ENCODE measurements around the gene EDAR.

EDAR gene

GRCh38 chr2:108919571-108920373, 69.2 kb downstream of the EDAR start:
- Mint-ChIP-seq H3K4me3 (no peak overlapping the region), H3K27ac (no peak overlapping the region)
- DNase-seq: no peak

GRCh38 chr2:108918941-108919341, 70.1 kb downstream of the EDAR start:
- H3K4me1 Mint-ChIP-seq: peaks cover 56% of the 10 kb centered on the region
- H3K27me3 Mint-ChIP-seq (ENCODE audit: low read depth, poor library complexity): no peaks in the 10 kb centered on the region
- no peaks in the 10 kb centered on the region for H3K36me3 Mint-ChIP-seq (ENCODE audit: low read depth)
- DNase-seq: no peak
- no peak for TF ChIP-seq CTCF (IDR thresholded peaks at IDR 0.05)
- no peaks in the 10 kb centered on the region for H3K9me3 Mint-ChIP-seq
- no peak overlapping the region for H3K27ac Mint-ChIP-seq
- H3K4me3 Mint-ChIP-seq: no peak overlapping the region

More at GRCh38 chr2:108919571-108920373, 69.2 kb downstream of the EDAR start:
- Mint-ChIP-seq H3K27me3 (ENCODE audit: low read depth, poor library complexity) (no peaks in the 10 kb centered on the region), H3K4me1 (peaks cover 64% of the 10 kb centered on the region), H3K36me3 (ENCODE audit: low read depth) (no peaks in the 10 kb centered on the region), H3K9me3 (no peaks in the 10 kb centered on the region)
- TF ChIP-seq CTCF (IDR thresholded peaks at IDR 0.05): no peak

- no peaks in the 10 kb centered on the region for H3K9me3 Mint-ChIP-seq
- DNase-seq: no peak
- H3K27me3 Mint-ChIP-seq (ENCODE audit: low read depth, poor library complexity): no peaks in the 10 kb centered on the region
- H3K36me3 Mint-ChIP-seq (ENCODE audit: low read depth): no peaks in the 10 kb centered on the region
- H3K4me3 Mint-ChIP-seq: no peak overlapping the region
- H3K27ac Mint-ChIP-seq: no peak overlapping the region
- peaks cover 55% of the 10 kb centered on the region for H3K4me1 Mint-ChIP-seq
- no peak for TF ChIP-seq CTCF (IDR thresholded peaks at IDR 0.05)
Observed at GRCh38 chr2:108918156-108918874, 70.7 kb downstream of the EDAR start.

- Mint-ChIP-seq H3K4me1 (peaks cover 47% of the 10 kb centered on the region), H3K4me3 (no peak overlapping the region), H3K27me3 (ENCODE audit: low read depth, poor library complexity) (no peaks in the 10 kb centered on the region), H3K9me3 (no peaks in the 10 kb centered on the region), H3K36me3 (ENCODE audit: low read depth) (peaks cover 2% of the 10 kb centered on the region), H3K27ac (no peak overlapping the region)
- no peak for DNase-seq
- no peak for TF ChIP-seq CTCF (IDR thresholded peaks at IDR 0.05)
Observed at GRCh38 chr2:108917526-108917925, 71.5 kb downstream of the EDAR start.

- Mint-ChIP-seq H3K27ac (peak overlapping the region; percentile 96), H3K4me3 (no peak overlapping the region), H3K36me3 (ENCODE audit: low read depth) (peaks cover 5% of the 10 kb centered on the region), H3K4me1 (peaks cover 41% of the 10 kb centered on the region), H3K9me3 (no peaks in the 10 kb centered on the region), H3K27me3 (ENCODE audit: low read depth, poor library complexity) (no peaks in the 10 kb centered on the region)
- no peak for DNase-seq
- no peak for TF ChIP-seq CTCF (IDR thresholded peaks at IDR 0.05)
Observed at GRCh38 chr2:108916796-108917421, 72.1 kb downstream of the EDAR start.
